GM12872 (cell line): ENCODE data around the gene KIAA1549.

Experiments used
- TF ChIP-seq, protein P1 (sequence below): IDR thresholded peaks from 3 replicates; pipeline ENCODE4 v1.5.1; 2011; ENCODE audit warnings: low read depth, mild to moderate bottlenecking, low read length, moderate library complexity; ENCODE audit not compliant: insufficient read depth

The KIAA1549 gene

GRCh38 chr7:138842111-138842510, 139.1 kb downstream of the KIAA1549 start:
- TF ChIP-seq, protein P1, sequence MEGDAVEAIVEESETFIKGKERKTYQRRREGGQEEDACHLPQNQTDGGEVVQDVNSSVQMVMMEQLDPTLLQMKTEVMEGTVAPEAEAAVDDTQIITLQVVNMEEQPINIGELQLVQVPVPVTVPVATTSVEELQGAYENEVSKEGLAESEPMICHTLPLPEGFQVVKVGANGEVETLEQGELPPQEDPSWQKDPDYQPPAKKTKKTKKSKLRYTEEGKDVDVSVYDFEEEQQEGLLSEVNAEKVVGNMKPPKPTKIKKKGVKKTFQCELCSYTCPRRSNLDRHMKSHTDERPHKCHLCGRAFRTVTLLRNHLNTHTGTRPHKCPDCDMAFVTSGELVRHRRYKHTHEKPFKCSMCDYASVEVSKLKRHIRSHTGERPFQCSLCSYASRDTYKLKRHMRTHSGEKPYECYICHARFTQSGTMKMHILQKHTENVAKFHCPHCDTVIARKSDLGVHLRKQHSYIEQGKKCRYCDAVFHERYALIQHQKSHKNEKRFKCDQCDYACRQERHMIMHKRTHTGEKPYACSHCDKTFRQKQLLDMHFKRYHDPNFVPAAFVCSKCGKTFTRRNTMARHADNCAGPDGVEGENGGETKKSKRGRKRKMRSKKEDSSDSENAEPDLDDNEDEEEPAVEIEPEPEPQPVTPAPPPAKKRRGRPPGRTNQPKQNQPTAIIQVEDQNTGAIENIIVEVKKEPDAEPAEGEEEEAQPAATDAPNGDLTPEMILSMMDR: no peak

GRCh38 chr7:138838166-138838565, 143.0 kb downstream of the KIAA1549 start:
- TF ChIP-seq, protein P1: no peak

DNA sequence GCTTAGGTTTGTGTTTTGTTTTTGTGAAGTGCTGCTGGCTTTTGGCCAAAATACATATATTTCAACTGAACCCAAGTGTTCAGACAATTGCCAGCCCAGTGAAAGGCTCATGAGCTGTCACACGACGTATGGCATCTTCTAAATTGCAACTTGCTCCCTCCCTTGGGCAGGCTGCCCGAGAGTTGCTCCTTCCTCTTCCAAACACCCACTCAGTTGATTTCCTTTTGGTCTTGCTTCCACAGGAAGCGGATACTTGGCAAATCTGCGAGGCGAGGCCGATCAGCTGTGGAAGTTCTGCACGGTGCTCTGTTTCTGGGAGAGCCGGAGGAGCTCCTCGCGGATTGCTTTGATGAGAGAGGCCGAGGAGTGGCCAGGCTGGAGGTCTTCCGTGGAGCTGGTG, 143.6 kb downstream of the KIAA1549 start:
- TF ChIP-seq, protein P1: no peak

- TF ChIP-seq, protein P1: no peak
Measured at GRCh38 chr7:138835087-138835486, 146.1 kb downstream of the KIAA1549 start.

DNA sequence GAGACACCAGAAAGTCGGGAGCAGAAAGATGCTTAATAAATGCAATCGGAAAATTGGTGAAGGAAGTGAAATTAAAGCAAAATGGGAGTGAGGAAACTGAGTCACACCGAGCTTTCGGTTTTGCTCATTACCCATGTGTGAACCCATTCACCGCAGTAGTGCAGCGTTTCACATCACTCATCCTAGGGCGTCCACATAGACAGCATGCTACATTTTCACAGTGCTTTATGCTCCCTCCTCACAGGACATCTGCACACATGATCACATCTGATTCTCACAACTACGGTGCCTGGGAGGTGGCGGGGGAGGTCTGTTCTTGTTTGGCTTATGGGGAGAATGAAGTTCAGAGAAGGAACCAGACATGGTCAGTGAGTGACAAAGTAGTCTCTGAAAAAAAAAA, 146.6 kb downstream of the KIAA1549 start:
- TF ChIP-seq, protein P1: no peak

GRCh38 chr7:138833596-138833995, 147.6 kb downstream of the KIAA1549 start:
- TF ChIP-seq, protein P1: no peak

DNA sequence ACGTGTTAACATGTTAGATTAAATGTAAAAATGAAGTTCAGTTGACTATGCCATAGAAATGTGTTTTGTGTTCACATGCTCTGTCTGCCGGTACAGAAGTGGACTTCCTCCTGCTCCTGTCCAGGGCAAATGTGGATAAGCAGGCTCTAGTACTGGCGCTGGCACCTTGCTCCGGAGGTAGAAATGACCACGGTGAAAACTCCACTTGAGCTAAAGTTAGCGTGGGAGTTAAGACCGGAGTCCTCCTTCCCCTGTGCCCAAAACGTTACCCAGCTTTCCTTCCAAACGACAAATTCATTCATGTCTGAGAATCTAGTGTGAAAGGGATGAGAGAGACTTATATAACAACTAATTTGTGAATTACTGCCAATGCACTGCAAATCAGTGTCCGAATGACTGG, 148.2 kb downstream of the KIAA1549 start:
- TF ChIP-seq, protein P1: no peak

DNA sequence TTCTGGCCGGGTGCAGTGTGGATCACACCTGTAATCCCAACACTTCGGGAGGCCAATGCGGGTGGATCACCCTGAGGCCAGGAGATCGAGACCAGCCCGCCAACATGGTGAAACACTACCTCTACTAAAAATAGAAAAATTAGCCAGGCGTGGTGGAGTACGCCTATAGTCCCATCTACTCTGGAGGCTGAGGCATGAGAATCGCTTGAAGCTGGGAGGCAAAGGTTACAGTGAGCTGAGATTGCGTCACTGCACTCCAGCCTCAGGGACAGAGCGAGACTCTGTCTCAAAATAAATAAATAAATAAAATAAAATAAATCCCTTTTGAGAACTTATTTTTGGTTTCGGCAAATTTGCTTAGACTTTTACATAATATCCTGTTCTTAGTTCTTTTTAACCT, 151.9 kb downstream of the KIAA1549 start:
- TF ChIP-seq, protein P1: no peak
